HEK293T (cell line): ENCODE data around the gene SOCS4.

Source experiments
- CTCF ChIA-PET: fragments of 350-600 bp; formaldehyde crosslinking; extraction: SDS; loops from one replicate; lab custom pipeline; 2021; ENCODE audit warnings: antibody characterized with exemption, inconsistent platforms; lab: Yijun Ruan, JAX
- POLR2A ChIA-PET: fragments of 350-600 bp; formaldehyde crosslinking; extraction: SDS; loops from one replicate; lab custom pipeline; 2020; ENCODE audit warnings: antibody characterized with exemption, inconsistent platforms; lab: Yijun Ruan, JAX
- DNase-seq: peaks from one replicate; pipeline ENCODE4 v3.0.0; 2012; ENCODE audit warnings: mixed read lengths; ENCODE audit errors: extremely low spot score
- ARNT ChIP-seq: fragments of 450-650 bp; IDR thresholded peaks from 2 replicates; pipeline ENCODE4 v1.6.1; 2017; ENCODE audit warnings: mild to moderate bottlenecking
- BHLHE40 ChIP-seq: fragments of 450-650 bp; IDR thresholded peaks from 2 replicates; pipeline ENCODE4 v1.6.1; 2016; ENCODE audit warnings: mild to moderate bottlenecking, moderate library complexity, borderline replicate concordance
- CTBP1 ChIP-seq: fragments of 450-650 bp; IDR thresholded peaks from 2 replicates; pipeline ENCODE4 v1.6.1; 2016; ENCODE audit warnings: borderline replicate concordance
- ELF4 ChIP-seq: fragments of 450-650 bp; IDR thresholded peaks from 2 replicates; pipeline ENCODE4 v1.6.1; 2017; ENCODE audit warnings: antibody characterized with exemption
- FOXA1 ChIP-seq: fragments of 450-650 bp; IDR thresholded peaks from 2 replicates; pipeline ENCODE4 v1.6.1; 2016; ENCODE audit warnings: mild to moderate bottlenecking
- FOXK2 ChIP-seq: fragments of 450-650 bp; IDR thresholded peaks from 2 replicates; pipeline ENCODE4 v1.6.1; 2016; ENCODE audit warnings: mild to moderate bottlenecking
- FOXM1 ChIP-seq: fragments of 450-650 bp; IDR thresholded peaks from 2 replicates; pipeline ENCODE4 v1.6.1; 2017; ENCODE audit warnings: mild to moderate bottlenecking, borderline replicate concordance
- HDGF ChIP-seq: fragments of 450-650 bp; IDR thresholded peaks from 2 replicates; pipeline ENCODE4 v1.6.1; 2017; ENCODE audit warnings: antibody characterized with exemption, borderline replicate concordance
- L3MBTL2 ChIP-seq: fragments of 450-650 bp; conservative IDR thresholded peaks from 2 replicates; pipeline ENCODE4 v1.6.1; 2016; ENCODE audit warnings: mild to moderate bottlenecking
- LEF1 ChIP-seq: fragments of 450-650 bp; IDR thresholded peaks from 2 replicates; pipeline ENCODE4 v1.6.1; 2017; ENCODE audit warnings: mild to moderate bottlenecking, borderline replicate concordance
- NFRKB ChIP-seq: fragments of 450-650 bp; IDR thresholded peaks from 2 replicates; pipeline ENCODE4 v1.6.1; 2016; ENCODE audit warnings: mild to moderate bottlenecking, moderate library complexity
- SP1 ChIP-seq: fragments of 450-650 bp; IDR thresholded peaks from 2 replicates; pipeline ENCODE4 v1.6.1; 2017
- SUZ12 ChIP-seq: fragments of 450-650 bp; IDR thresholded peaks from 2 replicates; pipeline ENCODE4 v1.6.1; 2016; ENCODE audit warnings: mild to moderate bottlenecking
- TARDBP ChIP-seq: fragments of 450-650 bp; IDR thresholded peaks from 2 replicates; pipeline ENCODE4 v1.6.1; 2016
- ZNF384 ChIP-seq: fragments of 450-650 bp; IDR thresholded peaks from 2 replicates; pipeline ENCODE4 v1.6.1; 2016
- TF ChIP-seq, protein P1 (sequence below): fragments of 450-650 bp; IDR thresholded peaks from 2 replicates; pipeline ENCODE4 v1.6.1; 2016

SOCS4 gene

GRCh38 chr14:55052269-55052930 is 25.4 kb downstream of the SOCS4 start:
- TF ChIP-seq, protein P1, sequence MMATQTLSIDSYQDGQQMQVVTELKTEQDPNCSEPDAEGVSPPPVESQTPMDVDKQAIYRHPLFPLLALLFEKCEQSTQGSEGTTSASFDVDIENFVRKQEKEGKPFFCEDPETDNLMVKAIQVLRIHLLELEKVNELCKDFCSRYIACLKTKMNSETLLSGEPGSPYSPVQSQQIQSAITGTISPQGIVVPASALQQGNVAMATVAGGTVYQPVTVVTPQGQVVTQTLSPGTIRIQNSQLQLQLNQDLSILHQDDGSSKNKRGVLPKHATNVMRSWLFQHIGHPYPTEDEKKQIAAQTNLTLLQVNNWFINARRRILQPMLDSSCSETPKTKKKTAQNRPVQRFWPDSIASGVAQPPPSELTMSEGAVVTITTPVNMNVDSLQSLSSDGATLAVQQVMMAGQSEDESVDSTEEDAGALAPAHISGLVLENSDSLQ = no peak
- TF ChIP-seq LEF1 = no peak
- TF ChIP-seq ELF4 = no peak
- no peak for TF ChIP-seq TARDBP
- CTCF ChIA-PET = interaction anchor here (0.6 to 1.4 kb wide), 3 partner anchors 19 to 21 kb away, joined by 3 to 9 read pairs (median 4); no protein-coding TSS in a partner anchor
- no peak for DNase-seq
- POLR2A ChIA-PET = interaction anchor here (1.1 to 3.4 kb wide), 19 partner anchors 10 to 486 kb away, joined by 3 to 52 read pairs (median 8); partner anchors contain the start of genes DLGAP5, SOCS4 and WDHD1

DNA sequence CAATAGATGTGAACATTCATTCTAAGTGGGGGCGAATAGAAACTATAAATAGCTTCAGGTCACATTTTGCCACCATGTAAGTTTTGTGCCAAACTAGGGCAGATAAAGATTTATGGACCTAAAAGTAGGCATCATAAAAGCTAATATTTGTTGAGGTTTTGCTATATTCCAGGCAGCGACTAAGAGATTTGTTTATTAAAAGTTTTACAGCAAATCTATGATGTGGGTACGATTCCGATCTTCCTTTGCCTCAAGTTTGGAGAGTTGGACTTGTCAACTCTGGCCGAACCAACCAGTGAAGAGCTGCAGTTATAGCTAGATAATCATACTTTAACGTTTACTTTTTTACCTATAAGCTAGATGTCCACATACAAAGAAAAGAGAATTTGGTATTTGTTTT is 26.0 kb downstream of the SOCS4 start:
- ChIA-PET CTCF (no interaction called here), POLR2A (interaction anchor here (1.3 to 3.4 kb wide), 3 partner anchors 9 to 26 kb away, joined by 5 to 52 read pairs (median 13); partner anchors contain the start of genes SOCS4 and WDHD1)
- no peak for DNase-seq
- TF ChIP-seq FOXK2 (no peak), NFRKB (no peak), FOXA1 (no peak), BHLHE40 (no peak), TARDBP (no peak), ELF4 (no peak)

- DNase-seq = no peak
- ChIA-PET CTCF (no interaction called here), POLR2A (interaction anchor here (1.3 to 3.4 kb wide), 3 partner anchors 9 to 27 kb away, joined by 5 to 52 read pairs (median 13); partner anchors contain the start of genes SOCS4 and WDHD1)
- TF ChIP-seq ARNT = no peak
- TF ChIP-seq FOXM1 = no peak
- no peak for TF ChIP-seq HDGF
- TF ChIP-seq SUZ12 = no peak
- TF ChIP-seq FOXK2 = no peak
- TF ChIP-seq NFRKB = no peak
- TF ChIP-seq LEF1 = no peak
- TF ChIP-seq TARDBP = no peak
- TF ChIP-seq CTBP1 = no peak
Measured at GRCh38 chr14:55053500-55053899, 26.5 kb downstream of the SOCS4 start.

GRCh38 chr14:55054098-55054497 is 27.1 kb downstream of the SOCS4 start:
- ChIA-PET POLR2A (no interaction called here), CTCF (no interaction called here)
- DNase-seq = no peak

GRCh38 chr14:55057919-55058318 is 30.9 kb downstream of the SOCS4 start:
- CTCF ChIA-PET = no interaction called here
- TF ChIP-seq ZNF384 = no peak
- TF ChIP-seq, protein P1 = no peak
- TF ChIP-seq SP1 = no peak
- no peak for TF ChIP-seq ELF4
- no peak for TF ChIP-seq NFRKB
- TF ChIP-seq ARNT = no peak
- no peak for TF ChIP-seq FOXK2
- no peak for TF ChIP-seq L3MBTL2
- no peak for TF ChIP-seq LEF1
- TF ChIP-seq HDGF = no peak
- no peak for TF ChIP-seq CTBP1
- POLR2A ChIA-PET = interaction anchor here (0.7 kb wide), 1 partner anchor 31 kb away, joined by 4 read pairs; the partner anchor contains the start of genes SOCS4 and WDHD1
- DNase-seq = no peak

More at GRCh38 chr14:55054098-55054497, 27.1 kb downstream of the SOCS4 start:
- TF ChIP-seq FOXA1 = no peak
- no peak for TF ChIP-seq ELF4
- TF ChIP-seq CTBP1 = no peak
- TF ChIP-seq, protein P1 = no peak
- TF ChIP-seq FOXK2 = no peak
- no peak for TF ChIP-seq FOXM1
- TF ChIP-seq BHLHE40 = no peak

GRCh38 chr14:55059333-55059732 is 32.3 kb downstream of the SOCS4 start:
- ChIA-PET CTCF (interaction anchor here (0.6 to 0.8 kb wide), 3 partner anchors 8 to 606 kb away, joined by 3 read pairs; no protein-coding TSS in a partner anchor), POLR2A (interaction anchor here (1.0 kb wide), 2 partner anchors 8 to 33 kb away, joined by 6 read pairs; partner anchors contain the start of genes MAPK1IP1L, SOCS4 and WDHD1)
- DNase-seq = no peak
- TF ChIP-seq L3MBTL2 (no peak), ZNF384 (no peak), HDGF (no peak), LEF1 (no peak), ARNT (no peak), TARDBP (no peak), ELF4 (no peak), FOXA1 (no peak), BHLHE40 (no peak), CTBP1 (no peak), SP1 (no peak), FOXK2 (no peak), SUZ12 (no peak), NFRKB (no peak), FOXM1 (no peak)
- TF ChIP-seq, protein P1 = no peak
